GM12878 (cell line): ENCODE results near the gene ECSIT. TPM values are rescaled to one million over a fixed set of nuclear protein-coding genes. Genes with fewer than 3 reads are reported as not detected.

ENCODE experiments used
- ATAC-seq: fragments of 200-7000 bp; cut with Tn5 transposase; 3 replicates; pipeline ENCODE4 v1.9.1; 2020; ENCODE audit warnings: mild to moderate bottlenecking, moderate library complexity
- BruUV-seq: library from RNA; stranded (reverse); fragments of 400-500 nt; replicated peaks from 2 replicates; lab custom pipeline; 2021; lab: Mats Ljungman, UMichigan
- CTCF ChIA-PET: fragments of 300-600 bp; sonication (Branson Sonifier 250); formaldehyde crosslinking; extraction: SDS; loops from one replicate; lab custom pipeline; 2021; ENCODE audit warnings: inconsistent platforms; lab: Yijun Ruan, JAX
- POLR2A ChIA-PET: fragments of 350-600 bp; formaldehyde crosslinking; extraction: SDS; loops from one replicate; lab custom pipeline; 2021; ENCODE audit warnings: inconsistent platforms; lab: Charles Lee
- RAD21 ChIA-PET: fragments of 300-600 bp; sonication (Branson Sonifier 250); formaldehyde crosslinking; loops from one replicate; lab custom pipeline; 2023; ENCODE audit warnings: antibody characterized with exemption; ENCODE audit not compliant: unreplicated experiment; lab: Charles Lee
- SMC1A ChIA-PET: fragments of 300-600 bp; sonication (Branson Sonifier 250); formaldehyde crosslinking; loops from one replicate; lab custom pipeline; 2023; ENCODE audit not compliant: unreplicated experiment, uncharacterized antibody; lab: Charles Lee
- DNase-seq: peaks from one replicate; pipeline ENCODE4 v3.0.0-alpha.2; 2011; ENCODE audit warnings: low read depth, low spot score
- FAIRE-seq: peaks from 3 replicates; lab custom pipeline; 2011; peaks lifted over from hg19 to GRCh38; lab: Jason Lieb, UNC
- H2AFZ ChIP-seq: 2 replicates; pipeline ENCODE4 v1.6.0; 2011; ENCODE audit warnings: low read depth, low read length, control low read depth; ENCODE audit not compliant: control insufficient read depth
- H3K27ac ChIP-seq: 2 replicates; pipeline ENCODE4 v1.5.1; 2011; ENCODE audit warnings: control low read depth; ENCODE audit not compliant: control insufficient read depth, insufficient read depth
- H3K27me3 ChIP-seq, 2 experiments: replicated peaks in 1 of 2; 2 replicates each; pipeline versions ENCODE4 v1.6.0 to v1.6.1; 2011; ENCODE audit warnings: low read length in 1 of 2; ENCODE audit not compliant: control insufficient read depth in 2 of 2, insufficient read depth in 2 of 2
- H3K36me3 ChIP-seq, 2 experiments: 2 replicates each; pipeline ENCODE4 v1.5.1; 2011; ENCODE audit warnings: low read length in 1 of 2; ENCODE audit not compliant: control insufficient read depth in 2 of 2, insufficient read depth in 2 of 2
- H3K4me1 ChIP-seq: 2 replicates; pipeline ENCODE4 v1.6.1; 2011; ENCODE audit warnings: mild to moderate bottlenecking, low read length, moderate library complexity, mixed read lengths; ENCODE audit not compliant: control insufficient read depth, insufficient read depth
- H3K4me2 ChIP-seq: 2 replicates; pipeline ENCODE4 v1.6.0; 2011; ENCODE audit warnings: control low read depth; ENCODE audit not compliant: control insufficient read depth, insufficient read depth
- H3K4me3 ChIP-seq: fragments of 200-600 bp; sonication (generic); 2 replicates; pipeline ENCODE4 v1.5.1; 2016
- H3K79me2 ChIP-seq: 2 replicates; pipeline ENCODE4 v1.6.0; 2011; ENCODE audit warnings: low read length; ENCODE audit not compliant: control insufficient read depth, insufficient read depth
- H3K9ac ChIP-seq: 2 replicates; pipeline ENCODE4 v1.8.0; 2011; ENCODE audit warnings: low read length, control low read depth, mixed read lengths; ENCODE audit not compliant: control insufficient read depth, insufficient read depth
- H3K9me3 ChIP-seq: replicated peaks from 3 replicates; pipeline ENCODE4 v1.5.1; 2011; ENCODE audit warnings: mild to moderate bottlenecking, low read length; ENCODE audit not compliant: control insufficient read depth, insufficient read depth
- H4K20me1 ChIP-seq: 2 replicates; pipeline ENCODE4 v1.6.0; 2011; ENCODE audit not compliant: control insufficient read depth, insufficient read depth
- CBX3 ChIP-seq: fragments of 200-600 bp; sonication (generic); IDR thresholded peaks from 2 replicates; pipeline ENCODE4 v1.6.1; 2016; ENCODE audit warnings: low read depth, borderline replicate concordance
- CBX5 ChIP-seq: sonication (generic); IDR thresholded peaks from 2 replicates; pipeline ENCODE4 v1.6.1; 2016; ENCODE audit warnings: low read depth, moderate library complexity, mild to moderate bottlenecking, inconsistent platforms
- CHD2 ChIP-seq: IDR thresholded peaks from 2 replicates; pipeline ENCODE4 v1.6.1; 2011; ENCODE audit warnings: low read depth, low read length, improper control_type of control experiment, borderline replicate concordance
- CHD4 ChIP-seq: fragments of 200-600 bp; sonication (generic); IDR thresholded peaks from 2 replicates; pipeline ENCODE4 v1.6.1; 2016; ENCODE audit warnings: mild to moderate bottlenecking
- HCFC1 ChIP-seq: fragments of 150-350 bp; IDR thresholded peaks from 2 replicates; pipeline ENCODE4 v1.6.1; 2014; ENCODE audit warnings: low read length
- HDGF ChIP-seq: fragments of 450-650 bp; IDR thresholded peaks from 2 replicates; pipeline ENCODE4 v1.6.1; 2016; ENCODE audit warnings: antibody characterized with exemption
- JUND ChIP-seq: IDR thresholded peaks from 2 replicates; pipeline ENCODE4 v1.6.1; 2012; ENCODE audit warnings: low read depth, mild to moderate bottlenecking, low read length, improper control_type of control experiment, moderate library complexity
- NFIC ChIP-seq: IDR thresholded peaks from 2 replicates; pipeline ENCODE4 v1.6.1; 2012; ENCODE audit warnings: low read depth, mild to moderate bottlenecking, inconsistent platforms, low read length, moderate library complexity
- POLR2A ChIP-seq: IDR thresholded peaks from 2 replicates; pipeline ENCODE4 v1.6.1; 2011; ENCODE audit warnings: low read depth, mild to moderate bottlenecking, low read length
- SMAD1 ChIP-seq: fragments of 450-650 bp; IDR thresholded peaks from 2 replicates; pipeline ENCODE4 v1.6.1; 2018; ENCODE audit warnings: mild to moderate bottlenecking, low read depth; ENCODE audit not compliant: partially characterized antibody
- ZZZ3 ChIP-seq: IDR thresholded peaks from 2 replicates; pipeline ENCODE4 v1.6.1; 2011; ENCODE audit warnings: low read depth; ENCODE audit not compliant: control insufficient read depth, insufficient read length
- WGBS: methylation state at CpG from one replicate; pipeline ENCODE4 v1.1.6; 2016; ENCODE audit warnings: low lambda C conversion rate; ENCODE audit not compliant: insufficient replicate concordance, insufficient coverage; ENCODE audit errors: missing lambda C conversion rate; 5-methylcytosine and 5-hydroxymethylcytosine counted together
- in situ Hi-C: fragments of 300-500 bp; cut with MboI; formaldehyde crosslinking; loops from 9 replicates; pipeline ENCODE4 v1.14.3; 2018; ENCODE audit warnings: mixed read lengths
- intact Hi-C: fragments of 100-400 bp; cut with micrococcal nuclease; formaldehyde crosslinking; loops from one replicate; pipeline ENCODE4 v1.14.2; 2022; ENCODE audit not compliant: unreplicated experiment
- polyA plus RNA-seq, 11 experiments: library from polyadenylated mRNA; depleted of rRNA in 4 of 11; unstranded in 6 of 11; stranded (reverse) in 5 of 11; fragments of >200 nt; fragmentation: Nextera tagmentation in 4 of 11; fragmentation: Illumina TruSeq in 1 of 11; extraction: Ambion mirVana in 4 of 11; extraction: Trizol in 1 of 11; gene quantifications; 1 replicate in 1 of 11; 2 replicates in 10 of 11; pipeline versions ENCODE4 v1.2.1 to v1.2.3, GENCODE V29; 2011 to 2016; ENCODE audit warnings: inconsistent platforms in 2 of 11, missing spikeins in 2 of 11, low read depth in 1 of 11
- total RNA-seq, 4 experiments: library from RNA; depleted of rRNA in 3 of 4; stranded (reverse); fragments of >200 nt in 3 of 4; fragmentation: Illumina TruSeq in 1 of 4; extraction: Trizol in 1 of 4; gene quantifications; 2 replicates each; pipeline versions ENCODE4 v1.2.1 to v1.2.3, GENCODE V29; 2013 to 2021
- TF ChIP-seq, protein P1 (sequence below): IDR thresholded peaks from 2 replicates; pipeline ENCODE4 v1.6.1; 2012; ENCODE audit warnings: mild to moderate bottlenecking, low read depth, low read length

Gene ECSIT
- total and polyA plus RNA-seq, 10 of the 15 experiments (the other 5 are each of a cell fraction or from before 2014, with no cell fraction given), result 1.0 to 59.6 (median 41.3) TPM

GRCh38 chr19:11464333-11465265, 64.3 kb downstream of the ECSIT start (continued):
- peak; percentile 61; the same call in 1 of the 2 replicates for TF ChIP-seq HDGF

- Histone ChIP-seq H4K20me1 (no peaks in the 10 kb centered on the region), H3K4me1 (no peaks in the 10 kb centered on the region; the same call in 1 of the 2 replicates), H3K9ac (no peak overlapping the region), H3K36me3 (no peaks in the 10 kb centered on the region), H3K27me3 (no peaks in the 10 kb centered on the region), H3K4me3 (no peak overlapping the region), H3K79me2 (no peaks in the 10 kb centered on the region), H2AFZ (no peak overlapping the region), H3K9me3 (no peaks in the 10 kb centered on the region), H3K27ac (no peak overlapping the region), H3K4me2 (no peak overlapping the region)
- 23% methylated on average over 12 of the region's 12 CpGs for WGBS
- SMC1A ChIA-PET, result no interaction called here
- no TSS peak for BruUV-seq
- CTCF ChIA-PET, result no interaction called here
- RAD21 ChIA-PET, result no interaction called here
- TF ChIP-seq POLR2A, result no peak
- FAIRE-seq, result no peak
- no peak for DNase-seq
- in situ Hi-C loops (no loop called here), intact Hi-C loops (no loop called here)
- POLR2A ChIA-PET, result interaction anchor here (0.6 to 0.7 kb wide), 2 partner anchors 9 to 134 kb away, joined by 3 to 4 read pairs; no protein-coding TSS in a partner anchor
- 0 out of 3 replicates have a peak, but pooled peaks have one; percentile 14 for ATAC-seq
Observed at GRCh38 chr19:11463391-11463790, 65.5 kb downstream of the ECSIT start.

DNA sequence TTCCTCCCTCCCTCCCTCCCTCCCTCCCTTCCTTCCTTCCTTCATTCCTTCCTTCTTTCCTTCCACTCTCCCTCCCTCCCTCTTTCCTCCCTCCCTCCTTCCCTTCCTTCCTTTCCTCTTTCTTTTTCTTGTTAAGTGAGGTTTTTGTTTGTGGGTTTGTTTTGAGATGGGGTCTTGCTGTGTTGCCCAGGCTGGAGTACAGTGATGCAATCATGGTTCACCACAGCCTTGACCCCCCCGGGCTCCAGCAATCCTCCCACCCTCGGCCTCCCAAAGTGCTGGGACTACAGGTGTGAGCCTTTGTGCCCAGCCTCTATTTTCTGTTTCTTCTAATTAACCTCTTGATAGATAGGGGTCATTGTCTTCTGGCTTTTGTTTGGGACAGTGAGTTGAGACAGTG, 67.5 kb downstream of the ECSIT start:
- Histone ChIP-seq H3K36me3 (no peaks in the 10 kb centered on the region), H3K27ac (no peak overlapping the region), H3K4me2 (no peak overlapping the region), H3K79me2 (no peaks in the 10 kb centered on the region), H3K9me3 (no peaks in the 10 kb centered on the region), H4K20me1 (no peaks in the 10 kb centered on the region), H3K4me1 (no peaks in the 10 kb centered on the region; the same call in 1 of the 2 replicates), H3K9ac (no peak overlapping the region), H2AFZ (no peak overlapping the region), H3K27me3 (no peaks in the 10 kb centered on the region), H3K4me3 (no peak overlapping the region)
- FAIRE-seq (no peak), ATAC-seq (no peak), DNase-seq (no peak)
- ChIA-PET RAD21 (interaction anchor here (0.7 kb wide), 1 partner anchor 25 kb away, joined by 3 read pairs; no protein-coding TSS in a partner anchor), CTCF (interaction anchor here (0.6 to 1.6 kb wide), 3 partner anchors 10 to 78 kb away, joined by 3 to 5 read pairs (median 3); no protein-coding TSS in a partner anchor), POLR2A (no interaction called here), SMC1A (no interaction called here)
- BruUV-seq, result no TSS peak
- WGBS, result 44% methylated on average over 2 of the region's 2 CpGs
- intact Hi-C loops, result no loop called here
- in situ Hi-C loops, result no loop called here
- TF ChIP-seq CHD4, result no peak
- no peak for TF ChIP-seq SMAD1
- TF ChIP-seq ZZZ3, result no peak
- TF ChIP-seq CHD2, result no peak
- TF ChIP-seq CBX3, result no peak
- no peak for TF ChIP-seq NFIC
- TF ChIP-seq HCFC1, result no peak
- TF ChIP-seq, protein P1, sequence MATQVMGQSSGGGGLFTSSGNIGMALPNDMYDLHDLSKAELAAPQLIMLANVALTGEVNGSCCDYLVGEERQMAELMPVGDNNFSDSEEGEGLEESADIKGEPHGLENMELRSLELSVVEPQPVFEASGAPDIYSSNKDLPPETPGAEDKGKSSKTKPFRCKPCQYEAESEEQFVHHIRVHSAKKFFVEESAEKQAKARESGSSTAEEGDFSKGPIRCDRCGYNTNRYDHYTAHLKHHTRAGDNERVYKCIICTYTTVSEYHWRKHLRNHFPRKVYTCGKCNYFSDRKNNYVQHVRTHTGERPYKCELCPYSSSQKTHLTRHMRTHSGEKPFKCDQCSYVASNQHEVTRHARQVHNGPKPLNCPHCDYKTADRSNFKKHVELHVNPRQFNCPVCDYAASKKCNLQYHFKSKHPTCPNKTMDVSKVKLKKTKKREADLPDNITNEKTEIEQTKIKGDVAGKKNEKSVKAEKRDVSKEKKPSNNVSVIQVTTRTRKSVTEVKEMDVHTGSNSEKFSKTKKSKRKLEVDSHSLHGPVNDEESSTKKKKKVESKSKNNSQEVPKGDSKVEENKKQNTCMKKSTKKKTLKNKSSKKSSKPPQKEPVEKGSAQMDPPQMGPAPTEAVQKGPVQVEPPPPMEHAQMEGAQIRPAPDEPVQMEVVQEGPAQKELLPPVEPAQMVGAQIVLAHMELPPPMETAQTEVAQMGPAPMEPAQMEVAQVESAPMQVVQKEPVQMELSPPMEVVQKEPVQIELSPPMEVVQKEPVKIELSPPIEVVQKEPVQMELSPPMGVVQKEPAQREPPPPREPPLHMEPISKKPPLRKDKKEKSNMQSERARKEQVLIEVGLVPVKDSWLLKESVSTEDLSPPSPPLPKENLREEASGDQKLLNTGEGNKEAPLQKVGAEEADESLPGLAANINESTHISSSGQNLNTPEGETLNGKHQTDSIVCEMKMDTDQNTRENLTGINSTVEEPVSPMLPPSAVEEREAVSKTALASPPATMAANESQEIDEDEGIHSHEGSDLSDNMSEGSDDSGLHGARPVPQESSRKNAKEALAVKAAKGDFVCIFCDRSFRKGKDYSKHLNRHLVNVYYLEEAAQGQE, result no peak
- no peak for TF ChIP-seq CBX5
- no peak for TF ChIP-seq JUND
